ENCODE results near the gene SLC35B2. TPM values are rescaled to one million over a fixed set of nuclear protein-coding genes. Genes with fewer than 3 reads are reported as not detected.
A peak's percentile ranks its signal among the peaks of the same experiment; 100 is the strongest.

SLC35B2 gene
- total and polyA plus RNA-seq, 2 donors from 2014 or later: 45.1 to 49.5 TPM

DNA sequence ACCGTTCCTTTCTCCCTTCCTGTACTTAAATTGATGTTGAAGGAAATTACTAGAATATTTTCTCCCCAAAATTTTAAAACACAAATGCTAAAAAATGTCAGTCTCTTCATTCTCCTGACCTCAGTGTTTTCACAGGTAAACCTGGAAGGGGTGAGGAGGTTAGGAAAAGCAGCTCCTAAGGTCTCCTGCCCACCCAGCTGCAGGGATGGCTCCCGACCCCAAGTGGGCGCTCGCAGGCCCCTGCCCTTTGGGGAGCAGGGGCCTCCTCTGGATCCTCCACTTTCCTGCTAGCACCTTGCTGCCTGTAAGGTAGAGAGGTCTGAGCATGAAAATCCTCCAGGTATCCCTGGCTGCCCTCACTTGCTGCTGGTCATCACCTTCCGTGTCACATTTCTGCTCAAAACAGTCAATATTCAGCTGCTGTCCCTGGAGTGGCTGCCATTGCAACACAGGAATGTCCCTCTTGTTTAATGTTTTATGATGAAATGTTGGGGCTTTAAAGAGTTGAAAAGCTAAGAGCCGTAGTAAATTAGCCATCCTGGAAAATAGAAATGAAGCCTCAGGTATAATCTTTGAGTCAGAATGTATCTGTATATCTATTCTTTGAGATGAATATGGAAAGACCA lies 21.3 kb downstream of the SLC35B2 start:
- DNase-seq: peak in 1 of 5 donors; percentile 35
- Histone ChIP-seq H3K9me3 (ENCODE audit: control insufficient read depth in 2 of 3, insufficient read depth in 1 of 3, low read length in 3 of 3) (no peaks in the 10 kb centered on the region), H3K36me3 (ENCODE audit: control insufficient read depth in 2 of 3, insufficient read depth in 3 of 3, low read length in 3 of 3) (peaks cover 0 to 3% (median 0%) of the 10 kb centered on the region in 3 donors), H3K4me1 (ENCODE audit: control insufficient read depth in 2 of 3, insufficient read depth in 2 of 3, low read depth in 1 of 3, low read length in 3 of 3) (peaks cover 0 to 27% (median 26%) of the 10 kb centered on the region in 3 donors), H3K27ac (ENCODE audit: low read depth in 2 of 2, low read length in 2 of 2) (no peak overlapping the region), H3K9ac (ENCODE audit: low read length in 3 of 3) (no peak overlapping the region), H3K27me3 (ENCODE audit: control insufficient read depth, insufficient read depth, low read length) (no peaks in the 10 kb centered on the region), H3K4me3 (ENCODE audit: low read length in 3 of 3) (no peak overlapping the region)
- FAIRE-seq: no peak
- TF ChIP-seq, protein P1, sequence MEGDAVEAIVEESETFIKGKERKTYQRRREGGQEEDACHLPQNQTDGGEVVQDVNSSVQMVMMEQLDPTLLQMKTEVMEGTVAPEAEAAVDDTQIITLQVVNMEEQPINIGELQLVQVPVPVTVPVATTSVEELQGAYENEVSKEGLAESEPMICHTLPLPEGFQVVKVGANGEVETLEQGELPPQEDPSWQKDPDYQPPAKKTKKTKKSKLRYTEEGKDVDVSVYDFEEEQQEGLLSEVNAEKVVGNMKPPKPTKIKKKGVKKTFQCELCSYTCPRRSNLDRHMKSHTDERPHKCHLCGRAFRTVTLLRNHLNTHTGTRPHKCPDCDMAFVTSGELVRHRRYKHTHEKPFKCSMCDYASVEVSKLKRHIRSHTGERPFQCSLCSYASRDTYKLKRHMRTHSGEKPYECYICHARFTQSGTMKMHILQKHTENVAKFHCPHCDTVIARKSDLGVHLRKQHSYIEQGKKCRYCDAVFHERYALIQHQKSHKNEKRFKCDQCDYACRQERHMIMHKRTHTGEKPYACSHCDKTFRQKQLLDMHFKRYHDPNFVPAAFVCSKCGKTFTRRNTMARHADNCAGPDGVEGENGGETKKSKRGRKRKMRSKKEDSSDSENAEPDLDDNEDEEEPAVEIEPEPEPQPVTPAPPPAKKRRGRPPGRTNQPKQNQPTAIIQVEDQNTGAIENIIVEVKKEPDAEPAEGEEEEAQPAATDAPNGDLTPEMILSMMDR (IDR thresholded peaks at IDR 0.05; ENCODE audit: borderline replicate concordance, extremely low read depth, insufficient read depth): no peak
- intact Hi-C loops (cut with DNase I): no loop called here

DNA sequence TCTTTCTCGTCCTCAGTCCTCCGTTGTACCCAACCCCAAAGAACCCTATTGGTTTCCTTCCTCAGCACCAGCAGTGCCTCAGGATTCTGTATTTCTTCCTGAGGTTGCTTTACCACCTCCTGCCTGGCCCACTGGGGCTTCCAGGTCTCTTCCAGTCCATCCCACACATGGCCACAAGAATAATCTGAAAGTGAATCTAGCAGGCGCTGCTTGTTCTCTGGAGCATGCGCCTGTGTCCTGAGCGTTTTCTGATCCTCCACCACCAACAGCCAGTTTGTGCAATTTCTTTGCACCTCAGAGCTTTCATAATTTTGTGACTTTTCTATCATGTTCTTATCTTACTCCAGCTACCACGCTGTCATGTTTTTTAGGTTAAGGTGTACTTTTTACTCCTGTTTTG lies 22.1 kb downstream of the SLC35B2 start:
- intact Hi-C loops (cut with DNase I): no loop called here
- no peak overlapping the region for H3K4me3 ChIP-seq (ENCODE audit: low read length in 3 of 3)
- H3K9me3 ChIP-seq (ENCODE audit: control insufficient read depth in 2 of 3, insufficient read depth in 1 of 3, low read length in 3 of 3): no peaks in the 10 kb centered on the region
- H3K36me3 ChIP-seq (ENCODE audit: control insufficient read depth in 2 of 3, insufficient read depth in 3 of 3, low read length in 3 of 3): peaks cover 0 to 5% (median 0%) of the 10 kb centered on the region in 3 donors
- H3K4me1 ChIP-seq (ENCODE audit: control insufficient read depth in 2 of 3, insufficient read depth in 2 of 3, low read depth in 1 of 3, low read length in 3 of 3): peaks cover 0 to 28% (median 27%) of the 10 kb centered on the region in 3 donors
- H3K9ac ChIP-seq (ENCODE audit: low read length in 3 of 3): peak overlapping the region in 1 of 3 donors; percentile 38
- DNase-seq (no peak), FAIRE-seq (no peak)
- TF ChIP-seq, protein P1 (IDR thresholded peaks at IDR 0.05; ENCODE audit: borderline replicate concordance, extremely low read depth, insufficient read depth): no peak
- no peaks in the 10 kb centered on the region for H3K27me3 ChIP-seq (ENCODE audit: control insufficient read depth, insufficient read depth, low read length)
- H3K27ac ChIP-seq (ENCODE audit: low read depth in 2 of 2, low read length in 2 of 2): peak overlapping the region in 1 of 2 donors; percentile 26

DNA sequence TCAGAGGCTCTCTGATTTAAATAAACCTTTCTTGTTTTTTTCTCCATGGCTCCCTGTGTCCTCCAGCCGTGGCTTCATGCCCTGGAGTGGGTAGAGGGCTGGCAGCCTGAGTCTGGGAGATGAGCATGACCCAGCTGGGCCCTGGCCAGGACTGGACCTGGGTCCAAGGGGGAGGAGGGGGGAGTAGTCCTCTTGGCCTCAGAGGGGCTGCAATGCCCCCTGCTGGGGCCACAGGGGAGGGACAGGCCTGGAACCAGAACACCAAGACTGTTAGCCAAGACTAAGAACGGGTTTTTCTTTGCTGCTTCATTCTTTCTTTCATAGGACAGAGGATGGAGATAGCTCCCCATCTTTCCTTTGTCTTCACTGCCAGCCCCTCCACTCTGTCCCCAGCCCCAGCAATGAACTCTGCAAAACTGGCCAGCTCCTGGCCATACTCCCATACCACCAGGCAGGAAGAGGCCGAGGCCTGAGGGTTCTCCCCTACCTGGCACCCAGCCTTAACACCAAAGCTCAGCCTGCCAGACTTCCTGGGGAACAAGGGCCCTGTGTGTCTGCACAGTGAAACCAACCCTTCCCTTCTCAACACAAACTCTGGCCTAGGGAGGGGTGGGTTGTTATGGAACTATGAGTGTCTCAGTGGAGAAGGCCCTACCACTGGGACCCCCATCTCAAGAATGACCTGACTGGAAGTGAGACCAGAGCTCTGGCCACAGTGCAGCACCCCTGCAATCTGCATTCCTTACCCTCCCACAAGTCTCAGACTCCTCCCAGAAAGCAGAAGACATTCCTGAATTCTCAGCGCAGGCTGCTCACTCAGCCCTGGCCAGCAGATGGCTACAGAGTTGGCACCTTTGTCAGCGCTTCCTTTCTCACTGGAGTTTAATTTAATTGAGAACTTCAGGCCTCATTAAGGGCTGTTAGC lies 23.0 kb downstream of the SLC35B2 start:
- intact Hi-C loops (cut with DNase I): no loop called here
- Histone ChIP-seq H3K27me3 (ENCODE audit: control insufficient read depth, insufficient read depth, low read length) (no peaks in the 10 kb centered on the region), H3K4me1 (ENCODE audit: control insufficient read depth in 2 of 3, insufficient read depth in 2 of 3, low read depth in 1 of 3, low read length in 3 of 3) (peaks cover 0 to 28% (median 27%) of the 10 kb centered on the region in 3 donors), H3K27ac (ENCODE audit: low read depth in 2 of 2, low read length in 2 of 2) (peak overlapping the region; percentile 26 to 53), H3K9ac (ENCODE audit: low read length in 3 of 3) (peak overlapping the region in 1 of 3 donors; percentile 38), H3K9me3 (ENCODE audit: control insufficient read depth in 2 of 3, insufficient read depth in 1 of 3, low read length in 3 of 3) (no peaks in the 10 kb centered on the region), H3K36me3 (ENCODE audit: control insufficient read depth in 2 of 3, insufficient read depth in 3 of 3, low read length in 3 of 3) (peaks cover 0 to 5% (median 0%) of the 10 kb centered on the region in 3 donors), H3K4me3 (ENCODE audit: low read length in 3 of 3) (no peak overlapping the region)
- DNase-seq: peak; percentile 81 to 93 (median 83)
- no peak for FAIRE-seq
- TF ChIP-seq, protein P1 (IDR thresholded peaks at IDR 0.05; ENCODE audit: borderline replicate concordance, extremely low read depth, insufficient read depth): peak; percentile 60
